ENCODE results near the gene CFD.
"Not testable (repeated sequence)": the region's sequence is repeated elsewhere in the genome, so short reads cannot be mapped to it uniquely, and the experiment has no call there.

Gene CFD

DNA sequence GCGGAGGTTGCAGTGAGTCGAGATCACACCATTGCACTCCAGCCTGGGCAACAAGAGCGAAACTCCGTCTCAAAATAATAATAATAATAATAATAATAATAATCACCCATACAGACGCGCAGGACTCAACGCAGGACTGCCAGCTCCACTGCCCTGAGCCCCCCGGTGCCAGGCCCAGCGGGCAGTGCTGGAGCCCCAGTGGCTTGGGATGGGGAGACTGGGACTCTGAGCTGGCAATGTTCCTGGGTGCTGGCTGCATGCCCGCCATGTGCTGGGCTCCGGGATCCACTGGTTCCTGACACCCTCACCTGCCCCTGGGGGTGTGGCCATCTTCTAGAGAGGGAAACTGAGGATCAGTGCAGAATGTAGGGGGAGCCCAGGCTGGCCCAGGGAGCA, 32.2 kb upstream of the CFD start:
- DNase-seq: no peak

DNA sequence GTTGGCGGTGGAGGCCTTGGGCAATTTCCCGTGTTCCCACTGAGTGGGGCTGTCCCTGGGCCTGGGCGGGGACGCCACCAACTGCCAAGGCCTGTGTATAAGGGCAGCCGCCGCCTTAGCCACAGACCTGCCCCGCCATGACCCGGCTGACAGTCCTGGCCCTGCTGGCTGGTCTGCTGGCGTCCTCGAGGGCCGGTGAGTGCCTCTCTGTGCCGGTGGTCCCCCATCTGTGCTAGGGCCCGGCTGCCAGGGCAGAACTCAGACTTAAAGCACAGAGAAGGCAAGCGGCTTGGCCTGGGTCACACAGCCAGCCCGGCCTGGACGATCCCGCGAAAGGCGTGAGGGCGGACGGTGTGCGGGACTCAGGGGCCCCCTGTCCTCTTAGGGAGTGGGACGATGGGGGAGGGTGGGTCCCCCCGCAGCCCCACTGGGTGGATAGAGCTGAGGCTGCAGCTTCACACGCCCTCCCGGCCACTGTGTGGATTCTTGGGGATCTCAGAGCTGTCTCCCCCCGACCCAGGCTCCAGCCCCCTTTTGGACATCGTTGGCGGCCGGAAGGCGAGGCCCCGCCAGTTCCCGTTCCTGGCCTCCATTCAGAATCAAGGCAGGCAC, 31.6 kb upstream of the CFD start, which contains the start of gene AZU1:
Gene AZU1 (plus strand): TSS at position 128 of the 612 bp plus-strand sequence. CDS start 10 bp downstream, at position 138.
- no peak for DNase-seq

DNA sequence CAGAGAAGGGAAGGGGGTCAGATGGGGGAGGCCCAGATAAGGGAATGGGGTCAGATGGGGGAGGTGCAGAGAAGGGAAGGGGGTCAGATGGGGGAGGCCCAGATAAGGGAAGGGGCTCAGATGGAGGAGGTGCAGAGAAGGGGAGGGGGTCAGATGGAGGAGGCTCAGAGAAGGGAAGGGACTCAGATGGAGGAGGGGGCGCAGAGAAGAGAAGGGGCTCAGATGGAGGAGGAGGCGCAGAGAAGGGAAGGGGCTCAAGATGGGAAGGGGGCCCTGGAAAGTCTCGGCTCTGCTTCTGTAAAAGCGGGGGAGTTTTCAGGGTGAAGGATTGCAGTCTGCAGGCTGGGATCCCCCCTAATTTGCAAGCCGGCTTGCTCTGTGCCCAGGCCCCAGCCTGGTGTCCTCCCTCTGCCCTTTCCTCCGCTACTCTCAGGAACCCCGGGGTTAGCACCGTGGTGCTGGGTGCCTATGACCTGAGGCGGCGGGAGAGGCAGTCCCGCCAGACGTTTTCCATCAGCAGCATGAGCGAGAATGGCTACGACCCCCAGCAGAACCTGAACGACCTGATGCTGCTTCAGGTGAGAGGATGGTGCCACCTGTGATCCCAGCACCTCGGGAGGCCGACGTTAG, 30.2 kb upstream of the CFD start:
- no peak for DNase-seq

DNA sequence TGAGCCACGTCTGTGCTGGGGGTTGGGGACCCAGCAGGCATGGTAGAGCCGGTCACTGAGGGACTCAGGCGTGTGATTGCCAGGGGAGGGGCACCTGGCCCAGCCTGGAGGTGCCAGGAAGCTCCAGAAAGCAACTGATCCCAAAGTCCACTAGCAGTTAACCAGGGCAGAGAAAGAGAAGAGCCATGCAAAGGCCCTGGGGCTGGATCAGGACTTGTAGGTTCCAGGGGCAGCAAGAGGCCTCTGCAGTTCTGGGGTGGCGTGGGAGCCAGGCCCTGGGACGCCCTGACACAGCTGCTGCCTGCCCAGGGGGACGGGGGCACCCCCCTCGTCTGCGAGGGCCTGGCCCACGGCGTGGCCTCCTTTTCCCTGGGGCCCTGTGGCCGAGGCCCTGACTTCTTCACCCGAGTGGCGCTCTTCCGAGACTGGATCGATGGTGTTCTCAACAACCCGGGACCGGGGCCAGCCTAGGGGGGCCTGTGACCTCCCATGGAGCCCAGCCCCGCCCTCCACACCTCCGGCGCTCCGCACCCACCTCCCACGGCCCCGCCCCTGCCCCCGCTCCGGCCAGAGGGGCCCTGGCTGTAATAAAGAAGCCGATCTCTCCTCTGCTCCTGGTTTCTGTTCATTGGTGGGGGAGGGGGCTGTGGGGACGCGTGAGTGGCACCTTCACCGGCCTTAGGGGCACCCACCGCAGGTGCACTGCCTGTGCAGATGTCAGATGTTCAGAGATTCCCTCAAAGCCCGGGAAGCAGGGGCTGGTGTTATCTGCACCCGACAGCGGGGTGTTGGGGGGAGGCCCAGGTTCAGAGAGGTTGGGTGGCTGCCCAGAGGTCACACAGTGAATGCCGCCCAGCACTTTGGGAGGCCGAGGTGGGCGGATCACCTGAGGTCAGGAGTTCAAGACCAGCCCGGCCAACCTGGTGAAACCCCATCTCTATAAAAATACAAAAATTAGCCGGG, 27.8 kb upstream of the CFD start:
- no peak for DNase-seq

DNA sequence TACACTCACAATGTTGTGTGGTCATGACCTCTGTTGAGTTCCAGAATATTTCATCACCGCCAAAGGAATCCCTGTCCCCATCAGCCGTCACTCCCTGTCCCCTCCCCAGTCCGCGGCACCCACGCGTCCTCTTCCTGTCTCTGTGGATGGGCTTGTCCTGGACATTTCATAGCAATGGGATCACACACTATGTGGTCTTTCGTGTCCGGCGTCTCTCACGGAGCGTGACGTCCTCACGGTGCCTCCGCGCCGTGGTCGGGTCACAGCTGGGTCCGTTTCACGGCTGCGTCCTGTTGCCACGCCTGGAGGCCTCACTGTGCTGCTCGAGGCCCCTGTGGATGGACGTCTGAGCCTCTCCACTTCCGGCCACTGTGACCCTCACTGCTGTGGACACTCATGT, 25.2 kb upstream of the CFD start:
- DNase-seq: no peak

DNA sequence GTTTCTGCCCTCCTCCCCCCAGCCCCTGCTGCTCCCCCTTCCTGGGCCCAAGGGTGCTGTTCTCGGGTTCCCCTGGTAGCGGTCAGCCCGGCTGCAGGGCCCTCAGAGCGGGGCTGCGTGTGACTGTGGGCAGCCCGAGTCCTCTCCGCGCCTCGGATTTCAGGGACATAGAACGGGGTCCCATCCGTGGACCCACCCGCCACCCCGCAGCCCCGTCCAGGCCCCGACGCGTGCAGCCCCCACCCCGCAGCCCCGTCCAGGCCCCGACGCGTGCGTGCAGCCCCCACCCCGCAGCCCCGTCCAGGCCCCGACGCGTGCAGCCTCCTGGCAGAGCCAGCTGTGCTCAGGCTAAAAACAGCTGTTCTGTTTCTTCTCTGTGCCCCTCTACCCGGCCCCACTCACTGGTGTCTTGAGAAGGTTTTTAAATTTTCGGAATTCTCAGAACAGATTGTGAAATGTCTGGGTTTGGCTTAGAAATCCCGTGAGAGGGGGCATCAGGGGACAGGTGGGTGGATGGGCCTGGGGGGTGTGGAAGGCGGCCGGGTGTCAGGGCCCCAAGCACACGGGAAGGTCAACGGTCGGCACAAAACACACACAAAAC, 24.2 kb upstream of the CFD start:
- DNase-seq: no peak

DNA sequence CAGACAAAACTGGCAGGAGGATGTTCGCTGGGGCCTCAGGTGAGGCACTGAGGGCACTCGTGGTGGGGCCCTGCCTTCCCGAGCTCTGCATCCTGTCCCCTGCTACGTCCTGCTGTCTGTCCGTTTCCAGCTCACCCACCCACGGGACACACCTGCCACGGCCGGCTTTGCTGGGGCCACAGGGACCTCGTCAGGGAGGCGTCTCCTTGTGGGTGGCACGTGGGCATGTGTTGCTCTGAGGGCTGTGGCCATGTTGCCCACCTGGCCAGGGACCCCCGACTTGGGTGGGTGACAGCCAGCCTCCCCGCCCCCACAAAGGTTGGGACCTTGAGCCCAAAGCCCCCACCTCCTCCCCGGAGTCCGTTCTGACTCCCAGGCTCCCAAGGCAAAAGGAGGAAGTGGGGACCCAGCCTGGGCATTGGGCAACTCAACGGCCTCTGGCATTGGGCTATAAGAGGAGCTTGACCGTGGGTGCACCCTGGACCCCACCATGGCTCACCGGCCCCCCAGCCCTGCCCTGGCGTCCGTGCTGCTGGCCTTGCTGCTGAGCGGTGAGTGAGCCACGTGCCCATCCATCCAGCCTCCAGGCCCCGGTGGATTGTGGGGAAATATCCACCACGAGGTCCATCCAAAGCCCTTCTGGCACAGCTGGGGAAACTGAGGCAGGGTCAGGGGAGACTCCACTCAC, 18.8 kb upstream of the CFD start, which contains the start of gene PRTN3:
Gene PRTN3 (plus strand): TSS at position 481 of the 688 bp plus-strand sequence. CDS start 10 bp downstream, at position 491.
- no peak for DNase-seq

DNA sequence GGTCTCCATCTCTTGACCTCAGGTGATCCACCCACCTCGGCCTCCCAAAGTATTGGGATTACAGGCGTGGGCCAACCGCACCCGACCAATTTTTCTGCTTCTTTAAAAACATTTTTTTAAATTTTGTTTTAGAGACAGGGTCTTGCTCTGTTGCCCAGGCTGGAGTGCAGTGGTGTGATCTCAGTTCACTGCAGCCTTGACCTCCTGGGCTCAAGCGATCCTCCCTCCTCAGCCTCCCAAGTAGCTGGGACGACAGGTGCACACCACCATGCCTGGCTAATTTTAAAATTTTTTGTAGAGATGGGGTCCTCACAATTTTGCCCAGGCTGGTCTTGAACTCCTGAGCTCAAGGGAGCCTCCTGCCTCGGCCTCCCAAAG, 16.7 kb upstream of the CFD start:
- not testable (repeated sequence) for DNase-seq

DNA sequence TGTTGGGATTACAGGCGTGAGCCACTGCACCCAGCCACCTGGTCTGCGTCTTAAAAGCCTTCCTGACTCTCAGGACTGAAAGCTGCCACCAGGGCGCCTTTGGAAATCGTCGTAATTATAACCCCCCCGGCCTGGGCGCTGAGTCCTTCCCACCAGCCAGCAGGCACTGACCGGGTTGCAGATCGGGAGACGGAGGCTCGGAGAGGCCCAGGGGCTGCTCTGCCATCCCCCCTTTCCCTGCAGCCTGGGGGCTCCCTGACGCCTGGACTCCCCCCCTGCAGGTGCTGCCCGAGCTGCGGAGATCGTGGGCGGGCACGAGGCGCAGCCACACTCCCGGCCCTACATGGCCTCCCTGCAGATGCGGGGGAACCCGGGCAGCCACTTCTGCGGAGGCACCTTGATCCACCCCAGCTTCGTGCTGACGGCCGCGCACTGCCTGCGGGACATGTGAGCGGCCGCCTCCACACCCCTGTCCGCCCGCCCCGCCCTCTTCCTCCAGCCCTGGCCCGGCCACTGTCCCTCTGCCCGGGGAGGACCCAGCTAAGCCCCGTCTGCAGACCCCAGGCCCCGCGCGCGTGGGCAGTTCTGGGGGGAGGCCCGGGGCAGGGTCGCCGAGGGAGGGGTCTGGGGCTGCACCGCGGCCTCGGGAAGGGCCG, 16.2 kb upstream of the CFD start:
- peak; percentile 23 for DNase-seq

DNA sequence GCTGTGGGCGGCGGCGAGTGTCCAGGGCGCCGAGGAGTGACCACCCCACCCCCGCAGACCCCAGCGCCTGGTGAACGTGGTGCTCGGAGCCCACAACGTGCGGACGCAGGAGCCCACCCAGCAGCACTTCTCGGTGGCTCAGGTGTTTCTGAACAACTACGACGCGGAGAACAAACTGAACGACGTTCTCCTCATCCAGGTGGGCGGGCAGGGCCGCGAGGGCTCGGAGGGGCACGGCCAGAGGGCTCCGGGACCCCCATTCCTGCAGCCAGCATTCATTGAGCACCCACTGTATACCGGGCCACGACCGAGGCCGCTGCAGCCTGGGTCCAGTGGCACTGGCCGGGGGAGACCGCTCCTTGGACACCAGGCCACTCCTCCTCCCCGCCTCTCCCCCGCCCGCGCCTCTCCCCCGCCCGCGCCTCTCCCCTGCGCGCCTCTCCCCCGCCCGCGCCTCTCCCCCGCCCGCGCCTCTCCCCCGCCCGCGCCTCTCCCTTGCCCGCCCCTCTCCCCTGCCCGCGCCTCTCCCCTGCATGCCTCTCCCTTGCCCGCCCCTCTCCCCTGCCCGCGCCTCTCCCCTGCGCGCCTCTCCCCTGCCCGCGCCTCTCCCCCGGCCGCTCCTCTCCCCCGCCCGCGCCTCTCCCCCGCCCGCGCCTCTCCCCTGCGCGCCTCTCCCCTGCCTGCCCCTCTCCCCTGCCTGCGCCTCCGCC, 15.5 kb upstream of the CFD start:
- DNase-seq: no peak

DNA sequence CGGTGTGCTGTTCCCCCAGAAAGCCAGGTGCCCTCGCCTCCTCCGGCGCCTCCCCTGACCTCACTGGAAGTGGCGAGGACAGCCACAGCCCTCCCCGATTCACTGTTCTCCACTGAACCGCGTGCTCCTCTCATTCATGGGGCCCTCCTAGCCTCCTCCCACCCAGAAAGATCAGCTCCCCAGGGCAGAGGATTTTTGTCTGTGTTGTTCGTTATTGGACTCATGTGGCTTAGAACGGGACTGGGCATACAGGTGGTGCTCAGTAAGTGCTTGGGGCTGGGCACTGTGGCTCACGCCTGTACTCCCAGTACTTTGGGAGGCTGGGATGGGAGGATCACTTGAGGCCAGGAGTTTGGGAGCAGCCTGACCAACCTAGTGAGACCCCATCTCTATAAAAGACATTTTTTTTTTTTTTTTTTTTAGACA, 14.9 kb upstream of the CFD start:
- DNase-seq: no peak

DNA sequence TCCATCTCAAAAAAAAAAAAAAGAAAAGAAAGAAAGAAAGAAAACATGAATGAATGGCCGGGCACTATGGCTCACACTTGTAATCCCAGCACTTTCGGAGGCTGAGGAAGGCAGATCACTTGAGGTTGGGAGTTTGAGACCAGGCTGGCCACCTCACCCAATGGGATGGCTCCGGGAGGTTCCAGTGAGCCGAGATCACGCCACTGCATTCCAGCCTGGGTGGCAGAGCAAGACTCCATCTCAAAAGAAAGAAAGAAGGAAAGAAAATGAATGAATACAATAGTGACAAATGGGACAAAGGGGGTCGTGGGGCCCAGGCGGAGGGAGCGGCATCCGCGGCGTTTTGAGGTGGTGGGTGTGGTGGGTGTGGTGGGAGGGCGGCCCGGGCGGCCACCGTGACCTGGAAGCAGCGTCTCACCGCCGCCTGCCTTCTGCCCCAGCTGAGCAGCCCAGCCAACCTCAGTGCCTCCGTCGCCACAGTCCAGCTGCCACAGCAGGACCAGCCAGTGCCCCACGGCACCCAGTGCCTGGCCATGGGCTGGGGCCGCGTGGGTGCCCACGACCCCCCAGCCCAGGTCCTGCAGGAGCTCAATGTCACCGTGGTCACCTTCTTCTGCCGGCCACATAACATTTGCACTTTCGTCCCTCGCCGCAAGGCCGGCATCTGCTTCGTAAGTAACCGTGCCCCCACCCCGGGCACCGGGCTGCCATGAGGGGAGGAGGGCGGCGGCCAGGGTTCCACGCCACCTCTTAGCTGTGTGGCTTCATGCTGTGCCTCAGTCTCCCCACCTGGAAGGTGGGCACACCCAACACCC, 13.6 kb upstream of the CFD start:
- DNase-seq: no peak

DNA sequence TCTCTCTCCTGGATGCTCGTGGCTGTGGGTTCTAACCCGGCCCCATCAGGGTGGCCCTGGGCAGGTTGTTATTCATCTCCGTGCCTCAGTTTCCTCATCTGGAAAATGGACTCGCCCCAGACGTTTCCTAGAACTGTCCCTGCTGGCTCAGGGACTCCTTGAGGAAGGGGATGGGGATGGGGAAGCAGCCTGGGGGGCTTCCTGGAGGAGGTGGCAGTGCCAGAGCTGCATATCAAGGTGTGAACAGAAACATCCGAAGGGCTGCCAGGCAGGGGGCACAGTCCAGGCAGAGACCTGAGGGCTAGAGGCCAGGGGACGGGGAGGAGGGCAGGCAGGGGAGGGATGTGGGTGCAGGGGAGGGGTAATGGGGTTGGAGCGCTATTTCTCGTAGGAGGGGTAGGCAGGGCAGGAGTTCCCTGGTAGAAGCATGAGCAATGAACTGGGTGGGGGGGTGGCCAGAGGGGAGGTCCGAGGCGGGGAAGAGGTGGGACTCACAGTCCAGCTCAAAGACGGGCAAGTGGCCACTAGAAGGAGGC, 11.0 kb upstream of the CFD start:
- DNase-seq: no peak

DNA sequence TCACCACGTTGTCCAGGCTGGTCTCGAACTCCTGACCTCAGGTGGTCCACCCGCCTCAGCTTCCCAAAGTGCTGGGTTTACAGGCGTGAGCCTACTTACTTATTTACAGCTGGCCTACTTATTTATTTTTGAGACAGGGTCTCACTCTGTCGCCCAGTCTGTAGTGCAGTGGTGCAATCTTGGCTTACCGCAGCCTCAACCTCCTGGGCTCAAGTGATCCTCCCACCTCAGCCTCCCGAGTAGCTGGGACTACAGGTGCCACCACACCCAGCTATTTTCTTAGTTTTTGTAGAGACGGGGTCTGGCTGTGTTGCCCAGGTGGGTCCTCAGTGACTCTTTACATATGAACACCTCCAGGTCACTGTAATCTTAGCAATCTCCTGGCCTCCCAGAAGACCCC, 10.3 kb upstream of the CFD start:
- DNase-seq: not testable (repeated sequence)

DNA sequence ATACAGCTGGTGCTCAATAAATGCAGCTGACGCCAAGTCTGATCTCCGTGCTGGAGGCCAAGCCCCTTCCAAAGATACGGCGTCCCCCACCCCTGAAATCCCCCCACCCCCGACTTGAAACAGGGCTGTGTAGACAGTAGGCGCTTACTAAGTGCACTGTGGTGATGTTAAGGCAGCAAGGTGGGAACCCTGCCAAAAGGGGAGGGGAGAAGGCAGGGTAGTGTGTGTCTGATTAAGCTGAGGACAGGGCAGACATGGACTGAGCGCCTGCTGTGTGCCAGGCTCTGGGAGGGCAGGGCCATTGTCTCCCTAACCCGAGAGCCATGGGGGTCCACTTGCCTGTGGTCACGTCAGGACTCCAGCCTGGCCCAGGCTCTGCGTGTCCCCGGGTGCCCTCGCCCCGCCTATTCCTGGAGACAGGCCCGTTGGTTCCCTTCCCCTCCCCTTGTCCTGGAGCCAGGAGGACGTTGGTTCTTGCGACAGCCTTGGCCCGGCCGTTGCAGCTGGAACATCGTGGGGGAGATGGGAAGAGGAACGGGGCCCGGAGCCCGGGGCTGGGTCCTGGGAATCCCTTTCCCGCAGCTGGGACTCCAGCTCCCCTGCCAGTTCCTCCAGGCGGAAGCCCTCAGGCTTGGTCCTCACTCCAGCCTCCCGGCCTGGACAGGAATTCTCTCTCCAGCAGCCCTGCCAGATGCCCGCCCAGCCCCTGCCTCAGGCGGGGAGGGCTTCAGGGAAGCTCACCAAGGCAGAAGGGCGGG, 9.1 kb upstream of the CFD start:
- DNase-seq: peak; percentile 44

DNA sequence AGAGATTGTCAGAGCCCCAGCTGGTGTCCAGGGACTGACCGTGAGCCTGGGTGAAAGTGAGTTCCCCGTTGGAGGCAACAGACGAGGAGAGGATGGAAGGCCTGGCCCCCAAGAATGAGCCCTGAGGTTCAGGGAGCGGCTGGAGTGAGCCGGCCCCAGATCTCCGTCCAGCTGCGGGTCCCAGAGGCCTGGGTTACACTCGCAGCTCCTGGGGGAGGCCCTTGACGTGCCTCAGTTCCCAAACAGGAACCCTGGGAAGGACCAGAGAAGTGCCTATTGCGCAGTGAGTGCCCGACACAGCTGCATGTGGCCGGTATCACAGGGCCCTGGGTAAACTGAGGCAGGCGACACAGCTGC, 8.5 kb upstream of the CFD start:
- DNase-seq: no peak

DNA sequence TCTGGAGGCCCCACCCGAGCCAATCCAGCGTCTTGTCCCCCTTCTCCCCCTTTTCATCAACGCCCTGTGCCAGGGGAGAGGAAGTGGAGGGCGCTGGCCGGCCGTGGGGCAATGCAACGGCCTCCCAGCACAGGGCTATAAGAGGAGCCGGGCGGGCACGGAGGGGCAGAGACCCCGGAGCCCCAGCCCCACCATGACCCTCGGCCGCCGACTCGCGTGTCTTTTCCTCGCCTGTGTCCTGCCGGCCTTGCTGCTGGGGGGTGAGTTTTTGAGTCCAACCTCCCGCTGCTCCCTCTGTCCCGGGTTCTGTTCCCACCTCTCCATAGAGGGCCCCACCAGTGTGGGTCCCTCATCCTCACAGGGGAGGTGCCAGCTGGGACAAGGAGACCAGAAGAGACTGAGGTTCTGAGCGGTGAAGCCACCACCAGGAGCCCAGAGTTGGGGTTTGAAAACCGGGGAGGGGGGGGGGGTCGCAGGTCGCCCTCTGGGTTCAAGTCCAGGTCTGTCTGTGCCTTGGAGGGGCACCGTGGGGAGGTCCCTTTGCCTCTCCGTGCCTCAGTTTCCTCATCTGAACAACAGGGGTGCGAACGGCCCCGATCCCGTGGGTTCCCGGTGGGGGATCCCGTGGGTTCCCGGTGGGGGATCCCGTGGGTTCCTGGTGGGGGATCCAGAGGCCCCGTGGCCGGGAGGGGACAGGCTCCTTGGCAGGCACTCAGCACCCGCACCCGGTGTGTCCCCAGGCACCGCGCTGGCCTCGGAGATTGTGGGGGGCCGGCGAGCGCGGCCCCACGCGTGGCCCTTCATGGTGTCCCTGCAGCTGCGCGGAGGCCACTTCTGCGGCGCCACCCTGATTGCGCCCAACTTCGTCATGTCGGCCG, 7.1 kb upstream of the CFD start, which contains the start of gene ELANE:
Gene ELANE (plus strand): TSS at position 168 of the 878 bp plus-strand sequence. CDS start 26 bp downstream, at position 194.
- no peak for DNase-seq

DNA sequence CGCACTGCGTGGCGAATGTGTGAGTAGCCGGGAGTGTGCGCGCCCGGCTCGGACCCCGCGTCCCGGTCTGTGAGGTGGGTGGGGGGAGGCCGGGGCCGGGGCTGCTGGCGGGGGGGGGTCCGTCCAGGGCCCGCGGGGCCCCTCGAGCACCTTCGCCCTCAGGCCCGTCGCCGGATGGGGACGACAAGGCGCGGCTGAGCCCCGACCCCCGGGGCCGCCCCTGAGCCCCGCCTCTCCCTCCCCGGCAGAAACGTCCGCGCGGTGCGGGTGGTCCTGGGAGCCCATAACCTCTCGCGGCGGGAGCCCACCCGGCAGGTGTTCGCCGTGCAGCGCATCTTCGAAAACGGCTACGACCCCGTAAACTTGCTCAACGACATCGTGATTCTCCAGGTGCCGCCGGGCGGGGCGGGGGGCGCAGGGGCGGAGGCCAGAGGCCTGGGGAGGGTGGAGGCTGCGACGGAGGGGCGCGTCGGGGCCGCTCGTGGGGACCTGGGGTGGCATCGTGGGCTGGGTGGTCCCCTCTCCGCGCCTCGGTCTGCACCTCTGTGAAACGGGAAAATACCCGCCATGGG, 6.4 kb upstream of the CFD start:
- DNase-seq: no peak
